Mucosa of rectum (tissue), 2 donors: ENCODE results near the gene ZSCAN5B.

Experiments
- H3K27ac ChIP-seq, 2 donors: one replicate each; pipeline ENCODE4 v1.7.0; 2013; ENCODE audit warnings: inconsistent platforms in 2 of 2, low read depth in 2 of 2, low read length in 2 of 2
- H3K27me3 ChIP-seq, 2 donors: one replicate each; pipeline ENCODE4 v1.7.0; 2013; ENCODE audit warnings: low read length in 2 of 2; ENCODE audit not compliant: control insufficient read depth in 2 of 2, insufficient read depth in 2 of 2
- H3K36me3 ChIP-seq, 2 donors: one replicate each; pipeline ENCODE4 v1.7.0; 2013; ENCODE audit warnings: low read length in 2 of 2; ENCODE audit not compliant: control insufficient read depth in 2 of 2, insufficient read depth in 2 of 2
- H3K4me1 ChIP-seq, 2 donors: one replicate each; pipeline ENCODE4 v1.7.0; 2013; ENCODE audit warnings: low read length in 2 of 2, mild to moderate bottlenecking in 1 of 2; ENCODE audit not compliant: control insufficient read depth in 2 of 2, insufficient read depth in 2 of 2
- H3K4me3 ChIP-seq, 2 donors: one replicate each; pipeline ENCODE4 v1.7.0; 2013; ENCODE audit warnings: low read length in 2 of 2
- H3K9ac ChIP-seq, 2 donors: one replicate each; pipeline ENCODE4 v1.7.0; 2013; ENCODE audit warnings: low read length in 2 of 2, low read depth in 1 of 2, mild to moderate bottlenecking in 1 of 2
- H3K9me3 ChIP-seq, 2 donors: one replicate each; pipeline ENCODE4 v1.7.0; 2013; ENCODE audit warnings: low read length in 2 of 2; ENCODE audit not compliant: control insufficient read depth in 2 of 2
- donor health status: healthy.
- donor health status: Normal muscosa, but diverticular disease.

ZSCAN5B gene

DNA sequence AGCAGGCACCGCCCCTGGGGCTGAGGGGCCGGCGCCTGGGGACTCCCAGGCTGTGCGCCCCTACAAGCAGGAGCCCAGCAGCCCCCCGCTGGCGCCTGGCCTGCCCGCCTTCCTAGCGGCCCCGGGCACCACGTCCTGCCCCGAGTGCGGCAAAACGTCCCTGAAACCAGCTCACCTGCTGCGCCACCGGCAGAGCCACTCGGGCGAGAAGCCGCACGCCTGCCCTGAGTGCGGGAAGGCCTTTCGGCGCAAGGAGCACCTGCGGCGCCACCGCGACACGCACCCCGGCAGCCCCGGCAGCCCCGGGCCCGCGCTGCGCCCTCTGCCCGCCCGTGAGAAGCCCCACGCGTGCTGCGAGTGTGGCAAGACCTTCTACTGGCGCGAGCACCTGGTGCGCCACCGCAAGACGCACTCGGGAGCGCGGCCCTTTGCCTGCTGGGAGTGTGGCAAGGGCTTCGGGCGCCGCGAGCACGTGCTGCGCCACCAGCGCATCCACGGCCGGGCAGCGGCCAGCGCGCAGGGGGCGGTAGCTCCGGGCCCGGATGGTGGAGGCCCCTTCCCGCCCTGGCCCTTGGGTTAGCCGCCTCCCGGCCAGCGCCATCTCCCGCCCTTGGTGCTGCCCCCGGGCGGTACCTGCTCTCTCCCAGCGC, 37.8 kb downstream of the ZSCAN5B start:
- Histone ChIP-seq H3K4me3 (no peak overlapping the region), H3K9ac (no peak overlapping the region), H3K27me3 (no peaks in the 10 kb centered on the region), H3K36me3 (peaks cover 14 to 22% of the 10 kb centered on the region in 2 donors), H3K9me3 (no peaks in the 10 kb centered on the region), H3K4me1 (peaks cover 4 to 10% of the 10 kb centered on the region in 2 donors), H3K27ac (no peak overlapping the region)

DNA sequence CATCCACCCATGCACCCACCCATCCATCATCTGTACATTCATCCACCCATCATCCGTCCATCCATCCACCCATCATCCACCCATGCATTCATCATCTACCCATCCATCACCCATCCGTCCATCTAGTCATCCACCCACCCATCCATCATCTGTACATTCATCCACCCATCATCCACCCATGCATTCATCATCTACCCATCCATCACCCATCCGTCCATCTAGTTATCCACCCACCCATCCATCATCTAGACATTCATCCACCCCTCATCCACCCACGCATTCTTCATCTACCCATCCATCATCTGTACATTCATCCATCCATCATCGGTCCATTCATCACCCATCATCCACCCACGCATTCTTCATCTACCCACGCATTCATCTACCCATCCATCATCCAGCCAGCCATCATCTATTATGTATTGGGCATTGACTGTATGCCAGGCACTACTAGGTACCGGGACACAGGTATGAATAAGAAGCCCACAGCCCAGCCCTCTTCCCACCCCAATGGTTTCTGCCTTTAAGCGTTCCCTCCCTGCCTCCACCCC, 38.5 kb downstream of the ZSCAN5B start:
- Histone ChIP-seq H3K4me3 (no peak overlapping the region), H3K9ac (no peak overlapping the region), H3K27me3 (no peaks in the 10 kb centered on the region), H3K4me1 (peaks cover 4 to 10% of the 10 kb centered on the region in 2 donors), H3K36me3 (peaks cover 14 to 26% of the 10 kb centered on the region in 2 donors), H3K9me3 (no peaks in the 10 kb centered on the region), H3K27ac (no peak overlapping the region)

GRCh38 chr19:56158170-56158757, 39.3 kb downstream of the ZSCAN5B start:
- no peak overlapping the region for H3K27ac ChIP-seq
- H3K9me3 ChIP-seq = no peaks in the 10 kb centered on the region
- H3K36me3 ChIP-seq = peaks cover 14 to 26% of the 10 kb centered on the region in 2 donors
- H3K4me3 ChIP-seq = no peak overlapping the region
- no peak overlapping the region for H3K9ac ChIP-seq
- H3K4me1 ChIP-seq = peaks cover 4 to 10% of the 10 kb centered on the region in 2 donors
- H3K27me3 ChIP-seq = no peaks in the 10 kb centered on the region

- peak overlapping the region; percentile 71 to 72 for H3K27ac ChIP-seq
- peaks cover 4 to 10% of the 10 kb centered on the region in 2 donors for H3K4me1 ChIP-seq
- H3K9ac ChIP-seq = peak overlapping the region; percentile 9 to 32
- no peaks in the 10 kb centered on the region for H3K9me3 ChIP-seq
- peaks cover 14 to 26% of the 10 kb centered on the region in 2 donors for H3K36me3 ChIP-seq
- no peak overlapping the region for H3K4me3 ChIP-seq
- H3K27me3 ChIP-seq = no peaks in the 10 kb centered on the region
These were observed 40.8 kb downstream of the ZSCAN5B start for GRCh38 chr19:56156768-56157167.

- no peak overlapping the region for H3K27ac ChIP-seq
These were observed 42.4 kb downstream of the ZSCAN5B start for GRCh38 chr19:56155124-56155687.

GRCh38 chr19:56153507-56153906, 44.1 kb downstream of the ZSCAN5B start:
- Histone ChIP-seq H3K36me3 (peaks cover 3 to 24% of the 10 kb centered on the region in 2 donors), H3K9ac (no peak overlapping the region), H3K9me3 (no peaks in the 10 kb centered on the region), H3K4me3 (no peak overlapping the region), H3K27me3 (no peaks in the 10 kb centered on the region), H3K4me1 (peaks cover 4 to 10% of the 10 kb centered on the region in 2 donors), H3K27ac (no peak overlapping the region)

More at GRCh38 chr19:56155124-56155687, 42.4 kb downstream of the ZSCAN5B start:
- Histone ChIP-seq H3K27me3 (no peaks in the 10 kb centered on the region), H3K9me3 (no peaks in the 10 kb centered on the region), H3K4me3 (no peak overlapping the region), H3K9ac (no peak overlapping the region), H3K36me3 (peaks cover 14 to 24% of the 10 kb centered on the region in 2 donors), H3K4me1 (peaks cover 4 to 10% of the 10 kb centered on the region in 2 donors)

GRCh38 chr19:56152644-56153043, 44.9 kb downstream of the ZSCAN5B start:
- peaks cover 4 to 10% of the 10 kb centered on the region in 2 donors for H3K4me1 ChIP-seq
- no peak overlapping the region for H3K4me3 ChIP-seq
- no peaks in the 10 kb centered on the region for H3K27me3 ChIP-seq
- H3K36me3 ChIP-seq = peaks cover 6 to 28% of the 10 kb centered on the region in 2 donors
- H3K9ac ChIP-seq = no peak overlapping the region
- H3K27ac ChIP-seq = no peak overlapping the region
- H3K9me3 ChIP-seq = no peaks in the 10 kb centered on the region

GRCh38 chr19:56150358-56150757, 47.2 kb downstream of the ZSCAN5B start:
- H3K9ac ChIP-seq = no peak overlapping the region
- H3K36me3 ChIP-seq = peaks cover 3 to 24% of the 10 kb centered on the region in 2 donors

DNA sequence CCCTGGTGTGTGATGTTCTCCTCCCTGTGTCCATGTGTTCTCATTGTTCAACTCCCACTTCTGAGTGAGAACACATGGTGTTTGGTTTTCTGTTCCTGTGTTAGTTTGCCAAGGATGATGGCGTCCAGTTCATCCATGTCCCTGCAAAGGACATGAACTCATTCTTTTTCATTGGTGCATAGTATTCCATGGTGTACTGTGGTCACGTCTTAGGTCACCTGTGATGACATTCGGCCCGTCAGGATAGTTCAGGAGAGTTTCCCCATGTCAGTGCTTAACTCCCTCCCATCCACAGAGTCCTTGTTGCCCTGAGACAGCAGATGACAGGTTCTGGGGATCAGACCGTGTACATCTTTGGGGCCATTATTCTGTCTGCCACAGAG, 47.9 kb downstream of the ZSCAN5B start:
- no peak overlapping the region for H3K27ac ChIP-seq
- H3K27me3 ChIP-seq = no peaks in the 10 kb centered on the region
- no peaks in the 10 kb centered on the region for H3K4me1 ChIP-seq
- H3K9ac ChIP-seq = no peak overlapping the region
- H3K4me3 ChIP-seq = no peak overlapping the region
- H3K36me3 ChIP-seq = peaks cover 3 to 21% of the 10 kb centered on the region in 2 donors
- no peaks in the 10 kb centered on the region for H3K9me3 ChIP-seq

More at GRCh38 chr19:56150358-56150757, 47.2 kb downstream of the ZSCAN5B start:
- Histone ChIP-seq H3K4me3 (no peak overlapping the region), H3K9me3 (no peaks in the 10 kb centered on the region), H3K27me3 (no peaks in the 10 kb centered on the region), H3K27ac (no peak overlapping the region), H3K4me1 (no peaks in the 10 kb centered on the region)
